ENCODE data around the gene SAXO1. TPM values are rescaled to one million over a fixed set of nuclear protein-coding genes. Genes with fewer than 3 reads are reported as not detected.
"Not testable (repeated sequence)": the region's sequence is repeated elsewhere in the genome, so short reads cannot be mapped to it uniquely, and the experiment has no call there.

SAXO1 gene
- total RNA-seq, 2 donors from 2014 or later: 0.05 to 0.28 TPM

GRCh38 chr9:18976709-18977531 lies 56.1 kb downstream of the SAXO1 start:
- DNase-seq (ENCODE audit: low spot score): no peak
- intact Hi-C loops (cut with DNase I): no loop called here

GRCh38 chr9:18976221-18976708 lies 56.7 kb downstream of the SAXO1 start:
- no peak for DNase-seq (ENCODE audit: low spot score)
- intact Hi-C loops (cut with DNase I): no loop called here

- DNase-seq (ENCODE audit: low spot score): no peak
- intact Hi-C loops (cut with DNase I): no loop called here
Measured at GRCh38 chr9:18973348-18973747, 59.7 kb downstream of the SAXO1 start.

GRCh38 chr9:18972675-18973074 lies 60.3 kb downstream of the SAXO1 start:
- intact Hi-C loops (cut with DNase I): no loop called here
- DNase-seq (ENCODE audit: low spot score): no peak

- intact Hi-C loops (cut with DNase I): no loop called here
- no peak for DNase-seq (ENCODE audit: low spot score)
Measured at GRCh38 chr9:18971909-18972308, 61.1 kb downstream of the SAXO1 start.

- intact Hi-C loops (cut with DNase I): no loop called here
- DNase-seq (ENCODE audit: low spot score): no peak
Measured at GRCh38 chr9:18971404-18971803, 61.6 kb downstream of the SAXO1 start.

- intact Hi-C loops (cut with DNase I): no loop called here
- no peak for DNase-seq (ENCODE audit: low spot score)
Measured at GRCh38 chr9:18970393-18970792, 62.6 kb downstream of the SAXO1 start.

GRCh38 chr9:18969128-18969527 lies 63.9 kb downstream of the SAXO1 start:
- intact Hi-C loops (cut with DNase I): no loop called here
- DNase-seq (ENCODE audit: low spot score): no peak

- intact Hi-C loops (cut with DNase I): no loop called here
- DNase-seq (ENCODE audit: low spot score): no peak
Measured at GRCh38 chr9:18955626-18956025, 77.4 kb downstream of the SAXO1 start.

- no peak for DNase-seq (ENCODE audit: low spot score)
- intact Hi-C loops (cut with DNase I): no loop called here
Measured at GRCh38 chr9:18951936-18952335, 81.1 kb downstream of the SAXO1 start.

- intact Hi-C loops (cut with DNase I): no loop called here
- no peak for DNase-seq (ENCODE audit: low spot score)
Measured at GRCh38 chr9:18947892-18948339, 85.1 kb downstream of the SAXO1 start.

GRCh38 chr9:18942801-18943200 lies 90.2 kb downstream of the SAXO1 start:
- intact Hi-C loops (cut with DNase I): no loop called here
- no peak for DNase-seq (ENCODE audit: low spot score)

GRCh38 chr9:18941060-18941740 lies 91.8 kb downstream of the SAXO1 start:
- no peak for DNase-seq (ENCODE audit: low spot score)
- intact Hi-C loops (cut with DNase I): no loop called here

- no peak for DNase-seq (ENCODE audit: low spot score)
- intact Hi-C loops (cut with DNase I): no loop called here
Measured at GRCh38 chr9:18939943-18940342, 93.1 kb downstream of the SAXO1 start.

GRCh38 chr9:18936094-18936871 lies 96.7 kb downstream of the SAXO1 start:
- intact Hi-C loops (cut with DNase I): no loop called here
- no peak for DNase-seq (ENCODE audit: low spot score)

GRCh38 chr9:18935541-18935940 lies 97.5 kb downstream of the SAXO1 start:
- DNase-seq (ENCODE audit: low spot score): no peak
- intact Hi-C loops (cut with DNase I): no loop called here

- DNase-seq (ENCODE audit: low spot score); intact Hi-C loops (cut with DNase I): not testable (repeated sequence)
Measured at GRCh38 chr9:18930611-18931010, 102.4 kb downstream of the SAXO1 start.

- intact Hi-C loops (cut with DNase I): no loop called here
- no peak for DNase-seq (ENCODE audit: low spot score)
Measured at GRCh38 chr9:18928711-18929110, 104.3 kb downstream of the SAXO1 start.

- no peak for DNase-seq (ENCODE audit: low spot score)
- intact Hi-C loops (cut with DNase I): no loop called here
Measured at GRCh38 chr9:18926513-18926912, 106.5 kb downstream of the SAXO1 start.

GRCh38 chr9:18925880-18926279 lies 107.1 kb downstream of the SAXO1 start:
- intact Hi-C loops (cut with DNase I): no loop called here
- no peak for DNase-seq (ENCODE audit: low spot score)

Measured in posterior vena cava (tissue), 2 donors.